ENCODE measurements around the gene FILIP1L.

FILIP1L gene

GRCh38 chr3:100042166-100042981 lies 71.9 kb downstream of the FILIP1L start:
- peak; percentile 96 for FAIRE-seq
- no peak for TF ChIP-seq POLR2A (IDR thresholded peaks at IDR 0.05; ENCODE audit: low read depth, low read length)

GRCh38 chr3:100041328-100041749 lies 73.0 kb downstream of the FILIP1L start:
- no peak for TF ChIP-seq POLR2A (IDR thresholded peaks at IDR 0.05; ENCODE audit: low read depth, low read length)
- FAIRE-seq (peak; percentile 95), DNase-seq (ENCODE audit: insufficient read length, low spot score) (no peak)

More at GRCh38 chr3:100042166-100042981, 71.9 kb downstream of the FILIP1L start:
- no peak for DNase-seq (ENCODE audit: insufficient read length, low spot score)

- TF ChIP-seq POLR2A (IDR thresholded peaks at IDR 0.05; ENCODE audit: low read depth, low read length) = no peak
- DNase-seq (ENCODE audit: insufficient read length, low spot score) = no peak
- peak; percentile 89 for FAIRE-seq
Observed at GRCh38 chr3:100040451-100041225, 73.7 kb downstream of the FILIP1L start.

GRCh38 chr3:100039075-100039474 lies 75.2 kb downstream of the FILIP1L start:
- FAIRE-seq = no peak
- DNase-seq (ENCODE audit: insufficient read length, low spot score) = no peak
- no peak for TF ChIP-seq POLR2A (IDR thresholded peaks at IDR 0.05; ENCODE audit: low read depth, low read length)

GRCh38 chr3:100033903-100034471 lies 80.3 kb downstream of the FILIP1L start:
- no peak for TF ChIP-seq POLR2A (IDR thresholded peaks at IDR 0.05; ENCODE audit: low read depth, low read length)
- FAIRE-seq = no peak
- DNase-seq (ENCODE audit: insufficient read length, low spot score) = no peak

DNA sequence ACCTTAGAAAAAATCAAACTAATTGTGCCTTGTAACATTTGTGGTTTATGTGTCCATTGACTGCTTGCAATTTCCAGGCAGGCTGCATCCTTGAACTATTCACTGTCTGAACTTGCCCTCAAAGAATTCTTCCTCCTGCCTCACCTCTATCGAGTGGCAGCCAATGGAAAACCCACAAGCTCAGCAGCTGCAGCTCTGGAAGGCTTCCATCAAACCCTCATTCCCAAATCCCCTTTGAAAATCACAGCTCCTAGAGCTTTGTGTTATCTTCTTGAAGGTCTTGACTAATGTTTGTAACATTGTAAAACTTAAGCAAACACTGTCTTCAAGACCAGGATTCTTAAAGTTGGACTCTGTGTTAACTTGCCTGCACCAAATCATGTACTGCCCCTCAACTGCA lies 81.1 kb downstream of the FILIP1L start:
- DNase-seq (ENCODE audit: insufficient read length, low spot score) (no peak), FAIRE-seq (peak; percentile 93)
- no peak for TF ChIP-seq POLR2A (IDR thresholded peaks at IDR 0.05; ENCODE audit: low read depth, low read length)

GRCh38 chr3:100032243-100032642 lies 82.1 kb downstream of the FILIP1L start:
- FAIRE-seq (peak; percentile 97), DNase-seq (ENCODE audit: insufficient read length, low spot score) (no peak)
- no peak for TF ChIP-seq POLR2A (IDR thresholded peaks at IDR 0.05; ENCODE audit: low read depth, low read length)

DNA sequence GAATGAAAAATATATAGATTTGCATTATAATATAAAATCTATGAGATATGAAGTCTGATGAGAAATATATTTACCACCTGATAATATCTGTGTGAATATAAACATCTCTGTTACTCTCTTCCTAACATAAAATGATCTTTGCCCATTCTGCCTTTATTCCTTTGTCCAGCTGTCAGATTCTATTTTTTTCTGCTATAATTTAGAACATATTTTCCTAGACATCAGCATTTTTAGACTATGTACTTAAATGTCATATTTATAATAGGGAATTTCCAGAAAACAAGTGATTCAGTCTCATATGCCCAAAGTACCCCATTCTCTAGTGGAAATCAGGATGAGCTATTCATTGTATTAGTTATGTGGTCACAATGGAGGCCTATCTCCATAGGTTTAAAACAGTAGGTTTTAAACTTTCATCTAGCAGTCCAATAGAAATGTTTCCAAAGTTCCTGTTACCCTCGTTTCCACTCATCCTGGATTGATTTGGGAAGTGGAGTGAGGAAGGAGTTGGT lies 83.3 kb downstream of the FILIP1L start:
- FAIRE-seq (no peak), DNase-seq (ENCODE audit: insufficient read length, low spot score) (no peak)
- no peak for TF ChIP-seq POLR2A (IDR thresholded peaks at IDR 0.05; ENCODE audit: low read depth, low read length)

DNA sequence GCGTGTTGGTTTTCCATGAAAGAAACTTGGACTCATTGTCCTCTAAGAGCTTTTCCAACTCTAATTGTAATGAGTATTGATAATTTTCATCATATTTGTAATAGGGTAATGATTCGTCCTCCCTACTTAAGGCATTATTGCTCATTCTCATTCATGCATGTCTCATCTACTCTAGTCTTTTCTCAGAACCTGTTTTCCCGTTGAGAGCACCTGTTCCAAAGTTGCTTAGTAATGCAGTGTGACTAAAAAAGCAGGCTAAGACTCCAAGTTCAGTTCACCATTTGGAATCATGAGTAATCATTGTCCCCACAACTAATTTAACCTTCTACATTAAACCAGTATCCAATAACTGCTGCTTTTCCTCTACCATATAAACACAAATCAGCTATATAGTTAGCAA lies 84.0 kb downstream of the FILIP1L start:
- TF ChIP-seq POLR2A (IDR thresholded peaks at IDR 0.05; ENCODE audit: low read depth, low read length) = no peak
- DNase-seq (ENCODE audit: insufficient read length, low spot score) (no peak), FAIRE-seq (peak; percentile 76)

- TF ChIP-seq POLR2A (IDR thresholded peaks at IDR 0.05; ENCODE audit: low read depth, low read length) = no peak
- FAIRE-seq = peak; percentile 43
- DNase-seq (ENCODE audit: insufficient read length, low spot score) = no peak
Observed at GRCh38 chr3:100029689-100030088, 84.6 kb downstream of the FILIP1L start.

DNA sequence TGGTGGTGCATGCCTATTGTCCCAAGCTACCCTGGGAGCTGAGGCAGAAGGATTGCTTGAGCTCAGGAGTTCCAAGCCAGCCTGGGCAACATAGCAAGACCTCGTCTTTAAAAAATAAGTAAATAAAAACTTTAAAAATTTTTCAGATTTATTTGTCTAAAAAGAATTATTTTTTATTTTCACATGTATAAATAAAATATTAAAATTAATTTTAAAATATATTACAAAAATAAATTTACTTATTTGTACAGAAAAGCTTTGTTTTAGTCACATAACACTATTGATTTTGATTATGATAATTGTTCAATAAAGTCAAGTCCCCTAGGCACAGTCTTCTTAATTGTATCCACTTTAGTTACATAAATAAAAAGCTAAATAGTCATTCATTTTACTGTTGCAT lies 85.2 kb downstream of the FILIP1L start:
- FAIRE-seq = no peak
- no peak for DNase-seq (ENCODE audit: insufficient read length, low spot score)

DNA sequence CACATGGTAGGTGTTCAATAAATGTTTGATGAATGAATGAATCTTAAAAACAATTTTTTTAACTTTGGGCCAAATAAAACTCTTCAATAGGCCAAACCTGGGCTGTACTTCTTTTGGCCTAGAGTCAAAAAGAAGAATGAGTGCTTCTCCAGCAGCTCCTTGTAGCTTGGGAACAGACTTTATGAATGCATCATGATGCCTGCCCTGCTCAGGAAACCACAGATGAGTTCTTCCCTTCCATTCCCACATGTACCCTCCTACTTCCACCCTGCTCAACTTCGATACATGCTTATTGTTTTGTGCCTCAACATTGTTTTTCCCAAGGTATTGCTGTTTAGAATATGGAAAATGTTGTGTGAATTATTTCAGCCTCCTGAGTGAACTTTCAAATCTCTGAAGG lies 87.0 kb downstream of the FILIP1L start:
- TF ChIP-seq POLR2A (IDR thresholded peaks at IDR 0.05; ENCODE audit: low read depth, low read length) = no peak
- DNase-seq (ENCODE audit: insufficient read length, low spot score) (no peak), FAIRE-seq (no peak)

More for the DNA sequence above, 85.2 kb downstream of the FILIP1L start:
- no peak for TF ChIP-seq POLR2A (IDR thresholded peaks at IDR 0.05; ENCODE audit: low read depth, low read length)

- no peak for TF ChIP-seq POLR2A (IDR thresholded peaks at IDR 0.05; ENCODE audit: low read depth, low read length)
- FAIRE-seq = no peak
- no peak for DNase-seq (ENCODE audit: insufficient read length, low spot score)
Observed at GRCh38 chr3:100024520-100025303, 89.6 kb downstream of the FILIP1L start.

Data from H54 (cell line).